ENCODE results near the gene SLC9A8.
"Not testable (repeated sequence)": the region's sequence is repeated elsewhere in the genome, so short reads cannot be mapped to it uniquely, and the experiment has no call there.

Gene SLC9A8

GRCh38 chr20:49880724-49881445 is 68.3 kb downstream of the SLC9A8 start:
- DNase-seq = no peak

- no peak for DNase-seq
Observed at GRCh38 chr20:49882171-49882970, 69.7 kb downstream of the SLC9A8 start.

GRCh38 chr20:49883246-49883802 is 70.7 kb downstream of the SLC9A8 start:
- DNase-seq = no peak

- no peak for DNase-seq
Observed at GRCh38 chr20:49885558-49886332, 73.1 kb downstream of the SLC9A8 start.

GRCh38 chr20:49886571-49887213 is 74.1 kb downstream of the SLC9A8 start:
- no peak for DNase-seq

- DNase-seq = no peak
Observed at GRCh38 chr20:49887251-49888211, 74.9 kb downstream of the SLC9A8 start.

GRCh38 chr20:49888212-49889000 is 75.8 kb downstream of the SLC9A8 start:
- peak in 5 of 6 experiments; percentile 12 to 45 (median 20) for DNase-seq

- DNase-seq = no peak
Observed at GRCh38 chr20:49889001-49889934, 76.6 kb downstream of the SLC9A8 start.

- no peak for DNase-seq
Observed at GRCh38 chr20:49889935-49890333, 77.3 kb downstream of the SLC9A8 start.

GRCh38 chr20:49890471-49891361 is 78.1 kb downstream of the SLC9A8 start:
- DNase-seq = no peak

- DNase-seq = no peak
Observed at GRCh38 chr20:49891476-49892110, 79.0 kb downstream of the SLC9A8 start.

- no peak for DNase-seq
Observed at GRCh38 chr20:49892260-49892659, 79.6 kb downstream of the SLC9A8 start.

GRCh38 chr20:49892817-49893216 is 80.2 kb downstream of the SLC9A8 start:
- no peak for DNase-seq

GRCh38 chr20:49893242-49894072 is 80.8 kb downstream of the SLC9A8 start:
- DNase-seq = no peak

- no peak for DNase-seq
Observed at GRCh38 chr20:49894073-49894470, 81.4 kb downstream of the SLC9A8 start.

GRCh38 chr20:49895474-49896093 is 83.0 kb downstream of the SLC9A8 start:
- not testable (repeated sequence) for DNase-seq
